ENCODE measurements around the gene PNMA3.

The PNMA3 gene

GRCh38 chrX:153061732-153062131 lies 5.5 kb downstream of the PNMA3 start:
- Histone ChIP-seq H3K9me3 (ENCODE audit: control insufficient read depth, insufficient read depth, low read depth, low read length) (no peaks in the 10 kb centered on the region), H3K4me1 (ENCODE audit: control insufficient read depth, insufficient read depth, low read length) (no peaks in the 10 kb centered on the region), H3K36me3 (ENCODE audit: control insufficient read depth in 2 of 2, insufficient read depth in 1 of 2, low read length in 2 of 2) (no peaks in the 10 kb centered on the region), H3K4me3 (ENCODE audit: low read depth, low read length) (no peak overlapping the region), H3K27ac (ENCODE audit: extremely low read depth, low read depth, low read length) (no peak overlapping the region)
- ChIA-PET CTCF (interaction anchor here (0.5 to 0.7 kb wide), 2 partner anchors 8 to 237 kb away, joined by 3 to 7 read pairs; no protein-coding TSS in a partner anchor), POLR2A (no interaction called here)
- TF ChIP-seq, protein P1, sequence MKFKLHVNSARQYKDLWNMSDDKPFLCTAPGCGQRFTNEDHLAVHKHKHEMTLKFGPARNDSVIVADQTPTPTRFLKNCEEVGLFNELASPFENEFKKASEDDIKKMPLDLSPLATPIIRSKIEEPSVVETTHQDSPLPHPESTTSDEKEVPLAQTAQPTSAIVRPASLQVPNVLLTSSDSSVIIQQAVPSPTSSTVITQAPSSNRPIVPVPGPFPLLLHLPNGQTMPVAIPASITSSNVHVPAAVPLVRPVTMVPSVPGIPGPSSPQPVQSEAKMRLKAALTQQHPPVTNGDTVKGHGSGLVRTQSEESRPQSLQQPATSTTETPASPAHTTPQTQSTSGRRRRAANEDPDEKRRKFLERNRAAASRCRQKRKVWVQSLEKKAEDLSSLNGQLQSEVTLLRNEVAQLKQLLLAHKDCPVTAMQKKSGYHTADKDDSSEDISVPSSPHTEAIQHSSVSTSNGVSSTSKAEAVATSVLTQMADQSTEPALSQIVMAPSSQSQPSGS (tag by site-specific recombination; IDR thresholded peaks at IDR 0.05; ENCODE audit: low read depth): no peak
- no peak for TF ChIP-seq ZNF785 (tag by site-specific recombination; IDR thresholded peaks at IDR 0.05)
- no peak for TF ChIP-seq ZNF26 (tag by site-specific recombination; IDR thresholded peaks at IDR 0.05)
- no peak for TF ChIP-seq TRIM28 (IDR thresholded peaks at IDR 0.05; ENCODE audit: borderline replicate concordance, low read length)
- no peak for TF ChIP-seq KLF7 (tag by site-specific recombination; IDR thresholded peaks at IDR 0.05; ENCODE audit: borderline replicate concordance)
- TF ChIP-seq ZNF585B (tag by site-specific recombination; IDR thresholded peaks at IDR 0.05): no peak
- TF ChIP-seq, protein P2, sequence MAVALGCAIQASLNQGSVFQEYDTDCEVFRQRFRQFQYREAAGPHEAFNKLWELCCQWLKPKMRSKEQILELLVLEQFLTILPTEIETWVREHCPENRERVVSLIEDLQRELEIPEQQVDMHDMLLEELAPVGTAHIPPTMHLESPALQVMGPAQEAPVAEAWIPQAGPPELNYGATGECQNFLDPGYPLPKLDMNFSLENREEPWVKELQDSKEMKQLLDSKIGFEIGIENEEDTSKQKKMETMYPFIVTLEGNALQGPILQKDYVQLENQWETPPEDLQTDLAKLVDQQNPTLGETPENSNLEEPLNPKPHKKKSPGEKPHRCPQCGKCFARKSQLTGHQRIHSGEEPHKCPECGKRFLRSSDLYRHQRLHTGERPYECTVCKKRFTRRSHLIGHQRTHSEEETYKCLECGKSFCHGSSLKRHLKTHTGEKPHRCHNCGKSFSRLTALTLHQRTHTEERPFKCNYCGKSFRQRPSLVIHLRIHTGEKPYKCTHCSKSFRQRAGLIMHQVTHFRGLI (tag by site-specific recombination; IDR thresholded peaks at IDR 0.05): no peak
- TF ChIP-seq ZNF670 (tag by site-specific recombination; IDR thresholded peaks at IDR 0.05; ENCODE audit: low read depth): no peak

DNA sequence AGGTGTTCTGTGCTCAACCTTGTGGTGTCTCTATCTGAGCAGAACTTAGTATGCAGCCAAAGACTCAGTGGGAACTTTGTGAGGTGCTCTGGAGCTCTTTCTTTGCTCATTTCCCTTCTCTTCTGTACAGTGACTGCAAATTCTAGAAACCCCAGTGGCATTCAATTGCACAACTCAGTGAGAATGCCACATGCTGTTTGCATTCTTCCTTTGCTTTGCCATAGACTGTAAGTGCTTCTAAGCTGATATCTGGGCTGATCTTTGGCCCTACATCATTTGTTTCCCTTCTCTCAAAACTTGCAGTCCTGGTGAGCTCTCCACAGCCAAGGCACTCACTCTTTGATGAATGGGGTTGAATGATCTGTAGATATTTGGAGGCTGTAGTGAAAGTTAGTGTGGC lies 7.0 kb downstream of the PNMA3 start:
- Histone ChIP-seq H3K9me3 (ENCODE audit: control insufficient read depth, insufficient read depth, low read depth, low read length) (no peaks in the 10 kb centered on the region), H3K27ac (ENCODE audit: extremely low read depth, low read depth, low read length) (no peak overlapping the region), H3K4me3 (ENCODE audit: low read depth, low read length) (no peak overlapping the region), H3K36me3 (ENCODE audit: control insufficient read depth in 2 of 2, insufficient read depth in 1 of 2, low read length in 2 of 2) (no peaks in the 10 kb centered on the region), H3K4me1 (ENCODE audit: control insufficient read depth, insufficient read depth, low read length) (no peaks in the 10 kb centered on the region)
- POLR2A ChIA-PET: no interaction called here
- peak; percentile 37; the same call in 1 of the 2 replicates for TF ChIP-seq ZIC2 (tag by site-specific recombination; IDR thresholded peaks at IDR 0.05)
- no peak for TF ChIP-seq ZNF133 (tag by site-specific recombination; IDR thresholded peaks at IDR 0.05)
- TF ChIP-seq ZNF155 (tag by site-specific recombination; IDR thresholded peaks at IDR 0.05): no peak
- TF ChIP-seq ZNF169 (tag by site-specific recombination; IDR thresholded peaks at IDR 0.05): no peak
- CTCF ChIA-PET: no interaction called here

GRCh38 chrX:153064061-153064460 lies 7.8 kb downstream of the PNMA3 start:
- H3K36me3 ChIP-seq (ENCODE audit: control insufficient read depth in 2 of 2, insufficient read depth in 1 of 2, low read length in 2 of 2): no peaks in the 10 kb centered on the region
- TF ChIP-seq ZNF510 (tag by site-specific recombination; IDR thresholded peaks at IDR 0.05; ENCODE audit: insufficient replicate concordance): no peak
- no peaks in the 10 kb centered on the region for H3K9me3 ChIP-seq (ENCODE audit: control insufficient read depth, insufficient read depth, low read depth, low read length)
- ChIA-PET POLR2A (no interaction called here), CTCF (interaction anchor here (0.8 kb wide), 1 partner anchor 32 kb away, joined by 3 read pairs; no protein-coding TSS in a partner anchor)
- no peaks in the 10 kb centered on the region for H3K4me1 ChIP-seq (ENCODE audit: control insufficient read depth, insufficient read depth, low read length)
- H3K4me3 ChIP-seq (ENCODE audit: low read depth, low read length): no peak overlapping the region
- no peak overlapping the region for H3K27ac ChIP-seq (ENCODE audit: extremely low read depth, low read depth, low read length)

GRCh38 chrX:153065389-153065788 lies 9.1 kb downstream of the PNMA3 start:
- H3K9me3 ChIP-seq (ENCODE audit: control insufficient read depth, insufficient read depth, low read depth, low read length): no peaks in the 10 kb centered on the region
- CTCF ChIA-PET: no interaction called here
- no peak overlapping the region for H3K4me3 ChIP-seq (ENCODE audit: low read depth, low read length)
- H3K36me3 ChIP-seq (ENCODE audit: control insufficient read depth in 2 of 2, insufficient read depth in 1 of 2, low read length in 2 of 2): no peaks in the 10 kb centered on the region
- POLR2A ChIA-PET: no interaction called here
- H3K27ac ChIP-seq (ENCODE audit: extremely low read depth, low read depth, low read length): no peak overlapping the region
- no peaks in the 10 kb centered on the region for H3K4me1 ChIP-seq (ENCODE audit: control insufficient read depth, insufficient read depth, low read length)
- TF ChIP-seq ZNF585B (tag by site-specific recombination; IDR thresholded peaks at IDR 0.05) (no peak), ZNF791 (tag by site-specific recombination; IDR thresholded peaks at IDR 0.05) (no peak), ZNF324 (tag by site-specific recombination; IDR thresholded peaks at IDR 0.05) (no peak), ZNF660 (tag by site-specific recombination; IDR thresholded peaks at IDR 0.05) (no peak), KLF7 (tag by site-specific recombination; IDR thresholded peaks at IDR 0.05; ENCODE audit: borderline replicate concordance) (no peak), ZNF48 (tag by site-specific recombination; IDR thresholded peaks at IDR 0.05) (no peak), ZFHX2 (tag by site-specific recombination; conservative IDR thresholded peaks at IDR 0.05) (no peak), ZNF837 (tag by site-specific recombination; IDR thresholded peaks at IDR 0.05) (no peak), SALL2 (tag by site-specific recombination; IDR thresholded peaks at IDR 0.05; ENCODE audit: borderline replicate concordance) (no peak), ZNF140 (tag by site-specific recombination; IDR thresholded peaks at IDR 0.05) (no peak), ZNF18 (tag by site-specific recombination; IDR thresholded peaks at IDR 0.05) (no peak)

Data from HEK293 (cell line).